SKM-1 treated with dmso at 0.1 percent for 144 hours (cell line): ENCODE measurements around the gene XRN2.
"Not testable (repeated sequence)": the region's sequence is repeated elsewhere in the genome, so short reads cannot be mapped to it uniquely, and the experiment has no call there.

Experiments used
- DNase-seq: peaks from one replicate; lab custom pipeline; 2025; ENCODE audit not compliant: unreplicated experiment; lab: John Stamatoyannopoulos, UW

Gene XRN2

GRCh38 chr20:21342656-21343345 lies 39.7 kb downstream of the XRN2 start:
- no peak for DNase-seq

GRCh38 chr20:21344206-21344900 lies 41.2 kb downstream of the XRN2 start:
- DNase-seq: no peak

- DNase-seq: no peak
These were observed 41.8 kb downstream of the XRN2 start for GRCh38 chr20:21344961-21345360.

GRCh38 chr20:21352703-21353102 lies 49.6 kb downstream of the XRN2 start:
- no peak for DNase-seq

GRCh38 chr20:21353236-21353635 lies 50.1 kb downstream of the XRN2 start:
- no peak for DNase-seq

- DNase-seq: no peak
These were observed 52.9 kb downstream of the XRN2 start for GRCh38 chr20:21355981-21356380.

GRCh38 chr20:21356386-21356785 lies 53.3 kb downstream of the XRN2 start:
- no peak for DNase-seq

- DNase-seq: no peak
These were observed 54.7 kb downstream of the XRN2 start for GRCh38 chr20:21357844-21358243.

- DNase-seq: no peak
These were observed 55.6 kb downstream of the XRN2 start for GRCh38 chr20:21358737-21359136.

GRCh38 chr20:21360705-21361104 lies 57.6 kb downstream of the XRN2 start:
- no peak for DNase-seq

- DNase-seq: peak; percentile 72
These were observed 58.1 kb downstream of the XRN2 start for GRCh38 chr20:21361266-21361665.

GRCh38 chr20:21364413-21364812 lies 61.3 kb downstream of the XRN2 start:
- no peak for DNase-seq

- no peak for DNase-seq
These were observed 62.6 kb downstream of the XRN2 start for GRCh38 chr20:21365771-21366170.

GRCh38 chr20:21366273-21366672 lies 63.1 kb downstream of the XRN2 start:
- not testable (repeated sequence) for DNase-seq

- DNase-seq: no peak
These were observed 65.7 kb downstream of the XRN2 start for GRCh38 chr20:21368791-21369190.

GRCh38 chr20:21371193-21371592 lies 68.1 kb downstream of the XRN2 start:
- no peak for DNase-seq

- DNase-seq: no peak
These were observed 68.9 kb downstream of the XRN2 start for GRCh38 chr20:21372016-21372415.

- DNase-seq: no peak
These were observed 70.3 kb downstream of the XRN2 start for GRCh38 chr20:21373436-21373835.

GRCh38 chr20:21376626-21377025 lies 73.5 kb downstream of the XRN2 start:
- no peak for DNase-seq

- DNase-seq: no peak
These were observed 74.6 kb downstream of the XRN2 start for GRCh38 chr20:21377701-21378100.

- no peak for DNase-seq
These were observed 75.1 kb downstream of the XRN2 start for GRCh38 chr20:21378259-21378658.

GRCh38 chr20:21380711-21381110 lies 77.6 kb downstream of the XRN2 start:
- DNase-seq: no peak

GRCh38 chr20:21381619-21382018 lies 78.5 kb downstream of the XRN2 start:
- no peak for DNase-seq
